Fibroblast of peridontal ligament (primary cell): ENCODE data around the gene ABHD16A.

ENCODE experiments used
- DNase-seq: peaks from one replicate; pipeline ENCODE4 v3.0.0-alpha.2; 2010; ENCODE audit errors: extremely low read depth

The ABHD16A gene

DNA sequence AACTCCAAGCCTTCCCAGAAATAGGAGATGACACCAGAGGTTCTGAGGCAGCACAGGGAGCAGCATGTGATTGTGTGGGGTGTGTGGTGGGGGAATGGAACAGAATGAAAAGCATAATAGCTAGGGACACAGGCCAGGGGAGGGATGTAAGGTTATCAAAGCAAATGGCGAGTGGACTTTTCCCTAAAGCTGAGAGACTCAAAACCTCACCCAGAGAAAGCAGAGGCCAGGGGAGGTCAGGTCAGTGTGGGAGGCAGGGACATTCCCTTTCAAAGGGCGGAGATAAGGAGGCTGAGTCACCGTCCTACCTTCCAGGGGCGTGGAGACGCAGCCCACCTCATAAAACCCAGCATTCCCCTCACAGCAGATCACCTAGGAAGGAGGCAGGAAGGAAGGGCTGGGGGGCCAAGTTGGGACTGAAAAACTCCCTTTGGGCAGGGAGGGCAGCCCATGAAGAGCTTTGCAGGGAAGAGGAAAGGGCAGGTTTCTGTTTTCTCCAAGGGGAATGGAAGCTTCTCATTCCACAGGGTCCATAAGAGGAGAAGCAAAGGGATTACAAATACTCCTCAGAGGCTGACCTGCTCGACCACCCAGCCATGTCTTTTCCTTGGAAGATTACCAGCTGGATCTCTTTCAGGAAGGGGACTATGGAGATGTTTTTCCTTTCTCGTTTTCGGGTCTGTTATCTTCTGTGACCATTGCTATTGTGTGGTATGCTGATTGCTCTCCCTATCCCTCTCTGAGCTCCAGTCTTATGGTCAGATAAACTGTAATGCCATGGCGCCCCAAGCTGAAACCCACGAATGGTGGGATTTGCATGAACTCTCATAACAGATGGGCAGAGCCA is 12.7 kb downstream of the ABHD16A start:
- no peak for DNase-seq

- no peak for DNase-seq
Measured at GRCh38 chr6:31689249-31690110, 13.6 kb downstream of the ABHD16A start.

GRCh38 chr6:31687860-31688693 is 15.0 kb downstream of the ABHD16A start:
- no peak for DNase-seq

DNA sequence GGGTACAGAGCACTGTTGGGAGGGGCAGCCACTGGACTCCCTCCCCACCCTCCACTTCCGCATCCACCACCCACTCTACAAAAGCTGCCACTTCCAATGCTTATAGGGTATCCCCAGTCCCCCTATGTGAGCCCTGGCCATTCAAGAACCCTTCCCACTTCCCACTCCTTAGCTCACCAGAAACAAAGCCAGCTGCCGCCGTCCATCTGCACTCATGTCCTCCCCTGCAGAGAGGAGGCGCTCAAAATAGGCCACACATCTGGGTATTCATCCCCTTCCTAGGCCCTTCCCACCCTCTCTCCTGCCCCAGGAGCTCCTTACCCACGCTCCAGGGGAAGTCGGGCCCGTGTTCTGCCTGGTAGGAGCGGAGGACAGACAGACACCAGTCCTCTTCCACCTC is 15.8 kb downstream of the ABHD16A start:
- no peak for DNase-seq

DNA sequence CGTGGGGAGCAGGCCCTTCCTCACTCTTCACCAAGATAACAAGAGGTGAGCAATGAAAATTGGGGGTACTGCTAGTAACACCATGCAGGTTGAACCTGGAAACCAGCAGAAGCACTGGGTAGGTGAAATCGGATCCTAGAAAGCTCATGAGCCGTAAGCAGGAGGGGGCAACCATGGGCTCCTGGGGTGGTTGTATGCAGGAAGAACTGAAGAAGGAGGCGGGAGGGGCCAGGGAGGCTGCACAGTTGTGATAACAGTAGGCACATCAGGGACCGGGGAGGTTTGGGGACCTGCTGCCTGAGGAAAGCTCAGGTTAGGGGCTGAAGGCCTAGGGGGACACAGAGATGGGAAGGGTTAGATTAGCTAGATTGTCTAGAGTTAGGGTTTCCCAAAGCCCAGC is 16.6 kb downstream of the ABHD16A start:
- no peak for DNase-seq

DNA sequence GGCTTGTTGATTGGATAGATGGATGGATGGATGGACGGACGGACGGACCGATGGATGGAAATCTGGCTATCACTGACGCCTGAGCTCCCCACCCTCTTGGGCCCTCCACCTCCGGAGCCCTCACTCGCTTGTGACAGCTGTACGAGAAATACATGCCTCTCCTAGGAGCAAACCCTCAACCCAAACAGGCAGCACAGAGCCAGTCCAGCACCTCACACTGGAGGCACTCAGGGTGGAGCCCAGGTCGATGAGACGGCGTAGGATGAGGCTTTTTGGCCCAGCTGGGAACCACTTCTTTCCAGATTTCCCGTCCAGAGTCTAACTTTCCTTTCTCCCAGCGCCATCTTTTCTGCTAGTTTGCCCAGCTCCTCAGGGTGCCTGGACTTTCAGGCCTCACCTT is 19.5 kb downstream of the ABHD16A start:
- no peak for DNase-seq

DNA sequence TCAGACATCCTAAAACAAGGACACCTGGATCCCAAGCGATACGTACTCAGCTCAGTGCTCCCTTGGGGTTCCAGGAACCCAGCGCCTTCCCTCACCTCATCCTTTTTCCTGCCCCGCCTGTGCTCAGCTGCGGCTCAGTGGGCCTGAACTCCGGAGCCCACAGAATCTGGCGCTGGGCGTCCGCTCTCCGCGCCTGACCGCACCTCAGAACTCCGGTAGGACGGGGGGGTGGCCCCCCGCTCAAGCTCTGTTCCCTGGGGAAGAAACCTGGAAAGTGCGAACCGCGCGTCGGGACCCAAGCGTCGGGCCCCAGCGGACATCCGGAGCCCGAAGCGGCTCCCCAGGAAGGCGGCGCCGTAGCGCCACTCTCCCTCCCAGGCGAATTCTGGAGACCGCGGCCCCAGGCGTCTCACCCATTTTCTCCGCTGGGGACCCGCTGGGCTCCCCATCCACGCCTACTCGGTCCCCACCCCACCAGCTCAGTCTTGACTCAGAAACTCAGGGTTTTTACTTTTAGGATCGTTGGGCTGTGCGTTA is 21.9 kb downstream of the ABHD16A start:
- no peak for DNase-seq

- peak; percentile 96 for DNase-seq
Measured at GRCh38 chr6:31680226-31681134, 22.6 kb downstream of the ABHD16A start, which contains the start of gene LY6G5C. Gene LY6G5C (minus strand): TSS chr6:31681067. CDS start chr6:31680373, 694 bp downstream.

- no peak for DNase-seq
Measured at GRCh38 chr6:31677955-31678354, 25.2 kb downstream of the ABHD16A start.

DNA sequence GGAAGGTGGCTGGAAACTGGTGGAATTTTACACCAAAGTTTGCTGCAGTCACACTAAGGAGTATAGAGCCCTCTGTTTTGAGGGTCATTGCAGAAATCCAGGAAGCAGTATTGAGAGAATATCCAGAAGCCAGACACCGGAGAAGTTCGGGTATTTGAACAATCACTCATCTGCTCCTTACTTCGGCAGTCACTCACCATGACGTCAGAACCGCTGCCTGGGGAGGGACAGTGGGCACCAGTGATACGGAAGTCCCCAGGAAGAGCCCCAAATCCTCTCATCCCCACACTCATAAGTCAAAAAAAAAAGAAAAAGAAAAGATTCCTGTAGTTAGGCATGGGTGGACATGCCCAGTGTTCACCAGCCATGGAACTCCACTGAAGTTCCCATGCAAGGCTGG is 26.2 kb downstream of the ABHD16A start:
- DNase-seq = no peak

GRCh38 chr6:31676322-31676903 is 26.7 kb downstream of the ABHD16A start:
- DNase-seq = no peak

DNA sequence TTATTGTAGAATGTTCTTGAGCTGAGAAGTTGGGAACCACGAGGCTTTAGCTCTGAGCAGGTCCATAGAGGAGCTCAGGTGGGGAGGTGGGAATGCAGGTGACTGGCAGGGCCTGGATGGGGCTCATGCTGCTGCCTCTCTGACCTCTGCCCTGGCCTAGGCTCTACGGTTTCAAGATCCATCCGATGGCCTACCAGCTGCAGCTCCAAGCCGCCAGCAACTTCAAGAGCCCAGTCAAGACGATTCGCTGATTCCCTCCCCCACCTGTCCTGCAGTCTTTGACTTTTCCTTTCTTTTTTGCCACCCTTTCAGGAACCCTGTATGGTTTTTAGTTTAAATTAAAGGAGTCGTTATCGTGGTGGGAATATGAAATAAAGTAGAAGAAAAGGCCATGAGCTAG is 33.4 kb downstream of the ABHD16A start, which contains the start of gene LY6G5B:
TSS of gene LY6G5B (plus strand) at position 301 of the 400 bp plus-strand sequence. CDS start 975 bp downstream, outside the sequence.
- DNase-seq = no peak

GRCh38 chr6:31666337-31666965 is 36.7 kb downstream of the ABHD16A start:
- DNase-seq = no peak

DNA sequence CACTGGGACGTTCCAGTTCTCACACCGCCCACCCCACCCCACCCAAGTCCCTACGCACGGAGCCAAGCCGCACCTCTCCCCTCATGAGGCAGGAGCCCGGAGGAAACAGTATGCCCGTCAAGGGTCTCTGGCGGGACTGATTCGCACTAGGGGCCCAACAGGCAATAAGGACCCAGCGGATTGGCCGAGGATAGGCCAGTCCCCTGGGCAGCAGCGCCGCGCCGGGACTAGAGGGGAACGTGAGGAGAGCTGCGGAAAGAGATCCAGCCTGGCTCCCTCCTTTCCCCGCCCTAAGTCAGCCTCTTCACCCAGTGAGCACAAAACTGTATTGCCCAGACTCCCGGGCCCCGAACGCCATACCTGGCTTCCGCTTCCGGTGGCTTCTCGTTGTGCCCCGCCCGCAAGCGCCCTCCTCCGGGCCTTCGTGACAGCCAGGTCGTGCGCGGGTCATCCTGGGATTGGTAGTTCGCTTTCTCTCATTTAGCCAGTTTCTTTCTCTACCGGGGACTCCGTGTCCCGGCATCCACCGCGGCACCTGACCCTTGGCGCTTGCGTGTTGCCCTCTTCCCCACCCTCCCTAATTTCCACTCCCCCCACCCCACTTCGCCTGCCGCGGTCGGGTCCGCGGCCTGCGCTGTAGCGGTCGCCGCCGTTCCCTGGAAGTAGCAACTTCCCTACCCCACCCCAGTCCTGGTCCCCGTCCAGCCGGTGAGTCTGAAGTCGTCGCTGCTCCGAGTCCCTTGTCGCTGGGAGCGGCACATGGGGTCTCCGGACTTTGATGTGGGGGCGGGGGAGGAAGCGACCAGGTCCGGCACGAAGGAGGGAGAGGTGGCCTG is 37.4 kb downstream of the ABHD16A start, which contains the start of gene CSNK2B:
TSS of gene CSNK2B (plus strand) at position 580 of the 836 bp plus-strand sequence. CDS start 752 bp downstream, outside the sequence.
- DNase-seq = peak; percentile 95

DNA sequence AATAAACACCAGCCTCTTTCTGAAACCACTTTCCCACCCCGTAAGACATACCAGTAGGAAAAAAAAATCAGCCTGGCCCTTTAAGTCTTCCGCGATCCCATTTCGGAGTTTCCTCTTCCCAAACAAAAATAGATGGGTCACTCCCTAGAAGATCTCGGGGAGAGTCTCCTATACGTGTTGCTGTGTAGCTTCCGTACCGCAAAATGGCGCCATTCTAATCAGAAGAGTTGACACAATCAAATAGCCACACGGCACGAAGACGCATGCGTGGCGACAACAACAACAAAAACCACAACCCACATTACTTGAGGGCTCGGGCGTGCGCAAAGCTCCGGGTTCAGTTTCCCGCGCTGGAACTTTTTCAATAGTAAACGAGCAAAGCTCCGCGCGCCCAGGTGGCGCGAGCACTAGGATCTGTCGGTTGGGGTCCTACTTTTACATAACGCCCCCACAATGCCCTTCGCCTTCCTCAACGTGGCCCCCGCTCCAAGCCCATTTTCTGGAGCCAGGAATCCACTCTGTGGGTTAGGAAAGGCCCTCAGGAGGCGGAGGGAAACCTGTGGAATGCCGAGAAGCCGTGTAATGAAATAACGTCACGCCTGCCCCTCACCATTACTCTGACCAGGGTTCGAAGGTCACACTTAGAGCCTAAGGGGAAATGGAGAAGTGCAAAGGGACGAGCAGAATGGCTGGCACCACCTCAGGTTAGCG is 38.2 kb downstream of the ABHD16A start, which contains the start of gene GPANK1:
TSS of gene GPANK1 (minus strand) at position 208 of the 711 bp plus-strand sequence. CDS start 519 bp downstream, outside the sequence.
- DNase-seq = peak; percentile 96

DNA sequence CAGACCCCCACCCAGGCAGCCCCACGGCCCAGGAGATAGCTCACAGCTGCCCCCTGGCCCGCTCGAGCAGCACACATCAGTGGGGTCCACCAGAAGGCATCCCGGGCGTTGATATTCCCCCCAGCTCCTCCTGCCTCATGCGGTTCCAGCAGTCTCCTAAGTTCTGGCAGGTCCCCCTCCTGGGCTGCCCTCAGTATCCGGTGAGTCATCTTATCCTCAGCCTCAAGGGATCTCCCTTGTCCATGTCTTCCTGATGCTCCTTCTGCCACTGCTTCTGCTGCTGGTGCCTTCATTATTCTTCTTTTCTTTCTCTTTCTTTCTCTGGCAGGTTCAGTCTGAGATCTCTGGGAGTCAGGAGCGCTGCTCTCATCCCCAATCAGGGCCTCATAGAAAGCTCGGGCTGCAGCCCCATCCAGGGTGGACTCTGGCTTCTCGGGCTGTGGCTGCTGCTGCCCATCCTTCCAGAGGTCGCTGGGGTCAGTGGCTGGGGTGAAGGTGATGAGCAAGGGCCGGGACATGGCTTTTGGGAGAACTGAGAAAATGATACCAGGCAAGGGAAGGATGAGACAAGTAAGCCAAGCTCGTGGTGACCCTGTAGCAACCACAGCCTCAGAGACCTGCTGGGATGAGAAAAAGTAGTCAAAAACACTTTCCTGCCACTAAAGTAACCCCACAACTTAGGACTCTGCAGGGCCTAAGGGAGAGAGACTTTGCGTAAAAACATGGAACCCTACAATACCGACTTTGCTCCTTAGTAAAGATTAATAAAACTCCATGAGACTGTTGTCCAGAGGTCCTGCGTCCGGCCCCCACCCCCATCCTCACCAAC is 38.9 kb downstream of the ABHD16A start:
- DNase-seq = peak; percentile 59
